Kidney (tissue), 14 donors: ENCODE data around the gene PGAP6. TPM values are rescaled to one million over a fixed set of nuclear protein-coding genes. Genes with fewer than 3 reads are reported as not detected.

Experiments
- DNase-seq, 5 donors: peaks; one replicate each; pipeline ENCODE4 v3.0.0-alpha.2; 2013 to 2020
- FAIRE-seq: peaks from 2 replicates; lab custom pipeline; 2012; peaks lifted over from hg19 to GRCh38; lab: Jason Lieb, UNC
- H3K27ac ChIP-seq, 2 donors: one replicate each; pipeline ENCODE4 v1.7.0; 2013; ENCODE audit warnings: low read depth in 2 of 2, low read length in 2 of 2, inconsistent platforms in 1 of 2
- H3K27me3 ChIP-seq: one replicate; pipeline ENCODE4 v1.7.1; 2013; ENCODE audit warnings: low read length, inconsistent platforms; ENCODE audit not compliant: control insufficient read depth, insufficient read depth
- H3K36me3 ChIP-seq, 3 donors: one replicate each; pipeline versions ENCODE4 v1.7.0 to v1.7.1; 2013; ENCODE audit warnings: low read length in 3 of 3, control low read depth in 1 of 3, inconsistent platforms in 1 of 3; ENCODE audit not compliant: insufficient read depth in 3 of 3, control insufficient read depth in 2 of 3
- H3K4me1 ChIP-seq, 3 donors: one replicate each; pipeline versions ENCODE4 v1.7.0 to v1.7.1; 2013; ENCODE audit warnings: low read length in 3 of 3, inconsistent platforms in 1 of 3, low read depth in 1 of 3; ENCODE audit not compliant: control insufficient read depth in 2 of 3, insufficient read depth in 2 of 3
- H3K4me3 ChIP-seq, 3 donors: one replicate each; pipeline versions ENCODE4 v1.7.0 to v1.8.1; 2013; ENCODE audit warnings: low read length in 3 of 3, control low read depth in 1 of 3, inconsistent platforms in 1 of 3
- H3K9ac ChIP-seq, 3 donors: one replicate each; pipeline versions ENCODE4 v1.7.0 to v1.7.1; 2013; ENCODE audit warnings: low read length in 3 of 3, control low read depth in 1 of 3, inconsistent platforms in 1 of 3
- H3K9me3 ChIP-seq, 3 donors: one replicate each; pipeline versions ENCODE4 v1.7.0 to v1.7.1; 2013; ENCODE audit warnings: low read length in 3 of 3, control low read depth in 1 of 3, inconsistent platforms in 1 of 3; ENCODE audit not compliant: control insufficient read depth in 2 of 3, insufficient read depth in 1 of 3
- intact Hi-C: fragments of 100-400 bp; cut with DNase I; formaldehyde crosslinking; loops from one replicate; pipeline ENCODE4 v1.11.1; 2022
- polyA plus RNA-seq: library from polyadenylated mRNA; stranded (reverse); fragments of 350-450 nt; fragmentation: Illumina TruSeq; extraction: RNeasy Lipid Tissue Mini Kit (QIAGEN cat#74804); gene quantifications from one replicate; pipeline ENCODE4 v1.2.3, GENCODE V29; 2014; ENCODE audit warnings: low read depth, low replicate concordance; ENCODE audit not compliant: insufficient read depth
- total RNA-seq: library from RNA; stranded (reverse); fragmentation: NEBNext Ultra II Directional; extraction: Animal tissue kit (Norgen Biotek cat#: 25700); gene quantifications from one replicate; pipeline ENCODE4 v1.2.1, GENCODE V29; 2021
- TF ChIP-seq, protein P1 (sequence below): IDR thresholded peaks from 3 replicates; pipeline ENCODE4 v1.5.1; 2012; ENCODE audit warnings: mild to moderate bottlenecking, moderate library complexity, borderline replicate concordance; ENCODE audit not compliant: insufficient read depth; ENCODE audit errors: extremely low read depth
- donor health status: control.
- donor health status: control.
- donor health status: control.
- donor health status: control.
- donor health status: control.
- donor health status: DM: yes; HTN: yes; CAD: no.
- donor health status: Normal renal cell carcinoma (clear cell type).

The PGAP6 gene
- total and polyA plus RNA-seq, 2 donors from 2014 or later = 65.0 to 144 TPM

DNA sequence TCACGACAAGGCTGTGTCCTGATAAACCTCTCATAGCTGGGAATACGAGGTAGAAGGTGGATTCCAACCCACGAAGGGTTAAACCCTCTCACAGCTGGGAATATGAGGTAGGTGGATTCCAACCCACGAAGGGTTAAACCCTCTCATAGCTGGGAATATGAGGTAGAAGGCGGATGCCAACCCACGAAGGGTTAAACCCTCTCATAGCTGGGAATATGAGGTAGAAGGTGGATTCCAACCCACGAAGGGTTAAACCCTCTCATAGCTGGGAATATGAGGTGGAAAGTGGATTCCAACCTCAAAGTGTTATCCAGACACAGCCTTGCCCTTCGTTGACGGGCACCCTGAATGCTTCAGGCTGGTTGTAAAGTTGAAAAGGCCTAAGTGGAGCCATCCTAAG is 60.2 kb downstream of the PGAP6 start:
- TF ChIP-seq, protein P1, sequence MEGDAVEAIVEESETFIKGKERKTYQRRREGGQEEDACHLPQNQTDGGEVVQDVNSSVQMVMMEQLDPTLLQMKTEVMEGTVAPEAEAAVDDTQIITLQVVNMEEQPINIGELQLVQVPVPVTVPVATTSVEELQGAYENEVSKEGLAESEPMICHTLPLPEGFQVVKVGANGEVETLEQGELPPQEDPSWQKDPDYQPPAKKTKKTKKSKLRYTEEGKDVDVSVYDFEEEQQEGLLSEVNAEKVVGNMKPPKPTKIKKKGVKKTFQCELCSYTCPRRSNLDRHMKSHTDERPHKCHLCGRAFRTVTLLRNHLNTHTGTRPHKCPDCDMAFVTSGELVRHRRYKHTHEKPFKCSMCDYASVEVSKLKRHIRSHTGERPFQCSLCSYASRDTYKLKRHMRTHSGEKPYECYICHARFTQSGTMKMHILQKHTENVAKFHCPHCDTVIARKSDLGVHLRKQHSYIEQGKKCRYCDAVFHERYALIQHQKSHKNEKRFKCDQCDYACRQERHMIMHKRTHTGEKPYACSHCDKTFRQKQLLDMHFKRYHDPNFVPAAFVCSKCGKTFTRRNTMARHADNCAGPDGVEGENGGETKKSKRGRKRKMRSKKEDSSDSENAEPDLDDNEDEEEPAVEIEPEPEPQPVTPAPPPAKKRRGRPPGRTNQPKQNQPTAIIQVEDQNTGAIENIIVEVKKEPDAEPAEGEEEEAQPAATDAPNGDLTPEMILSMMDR = no peak
- no peaks in the 10 kb centered on the region for H3K4me1 ChIP-seq
- no peak overlapping the region for H3K4me3 ChIP-seq
- no peak for FAIRE-seq
- no peak overlapping the region for H3K27ac ChIP-seq
- H3K9me3 ChIP-seq = no peaks in the 10 kb centered on the region
- DNase-seq = no peak
- peaks cover 0 to 2% (median 0%) of the 10 kb centered on the region in 3 donors for H3K36me3 ChIP-seq
- no peak overlapping the region for H3K9ac ChIP-seq
- no peaks in the 10 kb centered on the region for H3K27me3 ChIP-seq
- intact Hi-C loops = no loop called here

Other genes starting within 250 kb of the PGAP6 start
- 37.8 TPM for gene NPRL3, start 243.3 kb downstream of the PGAP6 start, total RNA-seq
- 21.3 TPM for gene NPRL3, start 243.3 kb downstream of the PGAP6 start, polyA plus RNA-seq
- gene HBZ, start 229.3 kb downstream of the PGAP6 start, total RNA-seq = not detected
- not detected for gene HBZ, start 229.3 kb downstream of the PGAP6 start, polyA plus RNA-seq
- gene HBM, start 216.0 kb downstream of the PGAP6 start, total RNA-seq = not detected
- gene HBM, start 216.0 kb downstream of the PGAP6 start, polyA plus RNA-seq = not detected
- 33.9 TPM for gene HBA2, start 209.1 kb downstream of the PGAP6 start, total RNA-seq
- gene HBA2, start 209.1 kb downstream of the PGAP6 start, polyA plus RNA-seq = 11.1 TPM
- gene HBA1, start 205.3 kb downstream of the PGAP6 start, total RNA-seq = 41.1 TPM
- 2.6 TPM for gene HBA1, start 205.3 kb downstream of the PGAP6 start, polyA plus RNA-seq
- not detected for gene HBQ1, start 201.5 kb downstream of the PGAP6 start, total RNA-seq
- not detected for gene HBQ1, start 201.5 kb downstream of the PGAP6 start, polyA plus RNA-seq
- 72.0 TPM for gene LUC7L, start 152.5 kb downstream of the PGAP6 start, total RNA-seq
- 56.3 TPM for gene LUC7L, start 152.5 kb downstream of the PGAP6 start, polyA plus RNA-seq
- 109 TPM for gene FAM234A, start 147.2 kb downstream of the PGAP6 start, total RNA-seq
- 65.3 TPM for gene FAM234A, start 147.2 kb downstream of the PGAP6 start, polyA plus RNA-seq
- gene RGS11, start 106.0 kb downstream of the PGAP6 start, total RNA-seq = 5.9 TPM
- 2.5 TPM for gene RGS11, start 106.0 kb downstream of the PGAP6 start, polyA plus RNA-seq
- gene ARHGDIG, start 101.4 kb downstream of the PGAP6 start, total RNA-seq = 0.88 TPM
- gene ARHGDIG, start 101.4 kb downstream of the PGAP6 start, polyA plus RNA-seq = not detected
- gene PDIA2, start 98.8 kb downstream of the PGAP6 start, total RNA-seq = not detected
- gene PDIA2, start 98.8 kb downstream of the PGAP6 start, polyA plus RNA-seq = not detected
- gene AXIN1, start 29.3 kb downstream of the PGAP6 start, total RNA-seq = 24.6 TPM
- gene AXIN1, start 29.3 kb downstream of the PGAP6 start, polyA plus RNA-seq = 9.7 TPM
- 59.1 TPM for gene MRPL28, start 11.4 kb downstream of the PGAP6 start, total RNA-seq
- gene MRPL28, start 11.4 kb downstream of the PGAP6 start, polyA plus RNA-seq = 201 TPM
- 56.6 TPM for gene NME4, start 15.2 kb upstream of the PGAP6 start, total RNA-seq
- gene NME4, start 15.2 kb upstream of the PGAP6 start, polyA plus RNA-seq = 100 TPM
- gene DECR2, start 19.9 kb upstream of the PGAP6 start, total RNA-seq = 23.8 TPM
- gene DECR2, start 19.9 kb upstream of the PGAP6 start, polyA plus RNA-seq = 58.9 TPM
- 84.9 TPM for gene RAB11FIP3, start 43.7 kb upstream of the PGAP6 start, total RNA-seq
- gene RAB11FIP3, start 43.7 kb upstream of the PGAP6 start, polyA plus RNA-seq = 162 TPM
- 52.9 TPM for gene CAPN15, start 145.7 kb upstream of the PGAP6 start, total RNA-seq
- gene CAPN15, start 145.7 kb upstream of the PGAP6 start, polyA plus RNA-seq = 17.9 TPM
- 1.8 TPM for gene PRR35, start 178.4 kb upstream of the PGAP6 start, total RNA-seq
- 24.4 TPM for gene PRR35, start 178.4 kb upstream of the PGAP6 start, polyA plus RNA-seq
- 3.3 TPM for gene NHLRC4, start 185.0 kb upstream of the PGAP6 start, total RNA-seq
- gene NHLRC4, start 185.0 kb upstream of the PGAP6 start, polyA plus RNA-seq = 17.4 TPM
- gene PIGQ, start 188.0 kb upstream of the PGAP6 start, total RNA-seq = 92.9 TPM
- gene PIGQ, start 188.0 kb upstream of the PGAP6 start, polyA plus RNA-seq = 118 TPM
- 24.0 TPM for gene RAB40C, start 208.1 kb upstream of the PGAP6 start, total RNA-seq
- 18.1 TPM for gene RAB40C, start 208.1 kb upstream of the PGAP6 start, polyA plus RNA-seq
- gene WFIKKN1, start 249.0 kb upstream of the PGAP6 start, total RNA-seq = 0.69 TPM
- 1.8 TPM for gene WFIKKN1, start 249.0 kb upstream of the PGAP6 start, polyA plus RNA-seq